GM18873 (cell line): ENCODE data around the gene ENTPD1.
"Not testable (repeated sequence)": the region's sequence is repeated elsewhere in the genome, so short reads cannot be mapped to it uniquely, and the experiment has no call there.

Experiments
- ATAC-seq: cut with Tn5 transposase; IDR thresholded peaks from one replicate; pipeline ENCODE4 v1.9.1; 2021; ENCODE audit warnings: mild to moderate bottlenecking, moderate library complexity, moderate number of reproducible peaks; ENCODE audit not compliant: unreplicated experiment, low FRiP score

Gene ENTPD1

DNA sequence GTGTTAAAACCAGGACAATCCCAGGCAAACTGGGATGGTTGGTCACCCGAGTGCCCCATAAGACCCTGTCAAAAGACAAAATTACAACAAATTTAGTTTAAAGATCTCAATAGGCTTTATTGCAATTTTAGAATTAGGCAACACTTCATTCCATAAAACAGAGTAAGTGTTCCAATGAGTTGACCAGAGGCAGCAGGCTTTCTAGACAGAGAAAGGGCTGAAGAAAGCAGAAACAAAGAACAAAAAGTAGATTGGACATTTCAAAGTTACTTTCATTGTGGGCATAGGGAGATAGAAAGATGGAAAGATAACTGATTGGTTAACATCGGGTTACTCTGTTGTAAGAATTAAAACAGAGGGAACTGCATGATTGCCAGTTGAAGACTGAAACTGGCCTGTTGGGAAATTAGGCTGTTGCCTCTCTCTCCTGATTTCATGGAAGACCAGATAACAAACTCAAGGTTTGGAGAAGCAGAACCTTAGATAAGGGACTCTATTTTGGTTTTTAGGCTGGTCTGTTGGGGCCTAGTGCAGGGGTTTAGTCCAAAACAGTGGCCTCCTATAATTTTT is 36.3 kb downstream of the ENTPD1 start:
- ATAC-seq: no peak

DNA sequence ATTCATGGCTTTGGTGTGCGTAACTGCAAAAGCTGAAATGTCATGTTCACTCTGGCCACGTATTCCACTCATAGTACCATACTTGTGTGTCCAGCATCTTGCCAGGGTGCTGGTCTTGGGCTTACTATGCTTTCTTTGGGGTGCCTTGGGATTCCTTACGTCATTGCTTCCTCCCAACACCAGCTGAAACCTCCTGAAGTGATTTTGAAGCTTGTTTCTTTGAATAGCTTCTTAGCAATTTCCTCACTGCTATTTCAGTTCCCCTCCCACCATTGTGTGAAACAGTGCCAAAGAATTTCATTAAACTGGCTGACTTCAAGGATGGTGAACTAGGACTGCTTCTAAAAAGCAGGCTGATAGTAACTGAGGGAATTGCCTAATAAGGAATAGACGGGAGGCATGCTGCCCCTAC is 36.9 kb downstream of the ENTPD1 start:
- no peak for ATAC-seq

DNA sequence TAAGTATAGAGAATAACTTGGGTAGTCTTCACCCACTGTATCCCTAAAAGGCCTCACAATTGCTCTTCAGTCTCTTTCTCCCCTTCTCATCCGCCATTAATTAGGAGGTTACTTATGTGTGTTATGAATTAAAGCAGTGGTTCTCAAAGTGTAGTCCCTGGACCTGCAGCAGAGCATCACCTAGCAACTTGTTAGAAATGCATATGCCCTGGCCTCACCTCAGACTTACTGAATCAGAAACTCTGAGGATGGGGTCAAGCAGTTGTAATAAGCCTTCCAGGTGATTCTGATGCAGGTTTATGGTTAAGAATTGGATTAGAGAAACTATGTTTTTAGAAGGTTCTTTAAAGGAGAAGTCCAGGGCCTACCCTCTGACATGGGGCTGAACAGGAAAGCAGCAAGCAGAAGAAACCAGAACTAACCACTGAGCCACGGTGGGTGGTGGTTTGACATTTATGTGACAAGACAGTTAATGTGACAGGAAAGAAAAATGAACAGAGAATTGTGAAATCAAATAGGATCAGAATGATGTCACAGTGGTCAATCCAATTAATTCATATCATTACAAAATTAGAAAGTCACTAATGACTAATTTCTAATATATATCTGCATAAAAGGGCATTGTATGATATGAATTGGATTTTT is 37.6 kb downstream of the ENTPD1 start:
- ATAC-seq: no peak

DNA sequence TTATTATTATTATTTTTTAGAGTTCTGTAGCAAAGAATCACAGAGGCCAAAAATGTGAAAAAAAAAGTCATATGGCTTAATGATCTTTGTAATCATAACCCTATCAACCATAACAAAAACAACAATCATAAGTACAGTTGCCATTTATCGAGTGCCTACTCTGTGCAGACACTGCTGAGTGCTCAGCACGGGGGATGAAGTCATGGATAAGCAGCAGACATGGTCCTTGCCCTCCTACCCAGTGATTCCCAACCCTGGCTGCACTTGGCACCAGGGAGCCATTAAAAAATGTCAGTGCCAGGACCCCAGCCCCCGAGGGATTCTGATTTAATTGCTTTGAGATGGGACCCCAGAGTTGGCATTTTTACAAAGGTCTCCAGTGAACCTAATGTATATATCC is 38.2 kb downstream of the ENTPD1 start:
- ATAC-seq: no peak

DNA sequence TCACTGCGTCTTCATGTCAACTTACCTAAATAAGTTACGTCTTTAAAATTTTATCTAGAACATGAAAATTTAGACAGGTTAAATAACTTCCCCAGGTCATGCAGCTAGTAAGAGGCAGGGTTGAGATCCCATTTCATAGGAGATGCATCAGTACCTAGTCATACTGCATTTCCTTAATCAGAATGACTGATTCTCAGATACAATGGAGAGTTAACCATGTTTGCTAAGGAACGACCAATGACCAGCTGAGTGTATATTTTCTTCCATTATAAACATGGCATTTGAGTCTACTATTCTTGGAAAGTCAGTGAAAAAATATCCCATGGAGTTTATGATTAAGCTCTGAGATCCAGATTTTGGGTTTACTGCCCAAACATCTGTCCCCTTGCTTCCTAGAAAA is 39.6 kb downstream of the ENTPD1 start:
- ATAC-seq: no peak

DNA sequence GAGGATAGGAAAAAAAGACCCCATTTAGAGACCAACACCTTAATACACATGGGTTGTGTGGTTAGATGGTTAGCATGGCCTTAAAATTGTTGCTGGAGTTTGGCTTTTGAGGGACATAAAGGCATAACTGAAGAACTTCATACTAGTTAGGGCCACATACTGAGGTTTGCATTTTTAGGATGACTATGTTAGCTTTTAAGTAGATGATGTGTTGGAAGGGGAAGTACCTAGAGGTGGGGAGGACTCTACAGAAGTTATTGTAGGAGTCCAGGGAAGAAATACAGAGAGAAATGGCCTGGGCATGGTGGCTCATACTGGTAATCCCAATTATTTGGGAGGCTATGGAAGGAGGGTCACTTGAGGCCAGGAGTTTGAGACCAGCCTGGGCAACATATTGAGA is 40.5 kb downstream of the ENTPD1 start:
- ATAC-seq: no peak

DNA sequence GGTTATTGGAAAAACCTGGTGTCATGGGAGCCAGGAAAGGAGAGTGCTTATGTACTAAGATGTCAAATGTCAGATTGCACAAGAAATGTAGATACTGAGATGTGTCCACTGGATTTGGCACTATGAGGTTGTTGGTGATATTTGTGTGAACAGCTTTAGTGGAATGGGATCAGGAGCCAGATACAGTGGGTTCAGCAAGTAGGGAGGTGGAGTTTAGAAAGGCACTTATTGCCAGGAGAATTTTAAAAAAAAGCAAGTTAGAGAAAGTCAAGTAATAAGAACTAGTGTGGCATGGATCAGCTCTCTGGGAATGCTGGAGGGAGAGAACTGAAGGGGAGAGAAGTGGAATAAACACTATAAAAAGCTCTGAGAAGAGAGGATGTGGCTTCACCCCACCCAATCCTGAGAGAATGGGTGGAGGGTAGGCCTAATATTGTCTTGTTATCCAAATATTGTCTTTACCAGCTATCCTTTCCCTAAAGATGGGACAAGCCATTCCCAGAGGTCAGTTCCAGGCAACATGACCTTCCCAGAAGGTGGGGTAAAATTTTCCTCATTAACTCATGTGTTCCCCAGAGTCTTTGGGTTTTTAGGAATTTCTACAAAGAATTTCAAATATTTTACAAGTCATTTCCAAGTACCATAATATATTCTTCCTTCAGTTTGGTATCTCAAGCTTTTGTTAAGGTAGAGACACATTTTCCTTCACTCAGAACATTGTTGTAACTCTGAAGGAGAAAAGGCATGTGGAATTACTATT is 42.3 kb downstream of the ENTPD1 start:
- ATAC-seq: no peak

DNA sequence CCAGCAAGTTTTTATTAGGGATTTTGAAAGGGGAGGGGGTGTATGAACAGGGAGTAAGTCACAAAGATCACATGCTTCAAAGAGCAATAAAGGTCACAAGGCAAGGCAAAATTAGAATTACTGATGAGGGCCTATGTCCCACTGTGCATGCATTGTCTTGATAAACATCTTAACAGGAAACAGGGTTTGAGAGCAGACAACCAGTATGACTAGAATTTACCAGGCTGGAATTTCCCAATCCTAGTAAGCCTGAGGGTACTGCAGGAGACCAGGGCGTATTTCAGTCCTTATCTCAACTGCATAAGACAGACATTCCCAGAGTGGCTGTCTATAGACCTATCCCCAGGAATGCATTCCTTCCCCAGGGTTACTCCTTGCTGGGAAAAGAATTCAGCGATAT is 44.3 kb downstream of the ENTPD1 start:
- not testable (repeated sequence) for ATAC-seq

DNA sequence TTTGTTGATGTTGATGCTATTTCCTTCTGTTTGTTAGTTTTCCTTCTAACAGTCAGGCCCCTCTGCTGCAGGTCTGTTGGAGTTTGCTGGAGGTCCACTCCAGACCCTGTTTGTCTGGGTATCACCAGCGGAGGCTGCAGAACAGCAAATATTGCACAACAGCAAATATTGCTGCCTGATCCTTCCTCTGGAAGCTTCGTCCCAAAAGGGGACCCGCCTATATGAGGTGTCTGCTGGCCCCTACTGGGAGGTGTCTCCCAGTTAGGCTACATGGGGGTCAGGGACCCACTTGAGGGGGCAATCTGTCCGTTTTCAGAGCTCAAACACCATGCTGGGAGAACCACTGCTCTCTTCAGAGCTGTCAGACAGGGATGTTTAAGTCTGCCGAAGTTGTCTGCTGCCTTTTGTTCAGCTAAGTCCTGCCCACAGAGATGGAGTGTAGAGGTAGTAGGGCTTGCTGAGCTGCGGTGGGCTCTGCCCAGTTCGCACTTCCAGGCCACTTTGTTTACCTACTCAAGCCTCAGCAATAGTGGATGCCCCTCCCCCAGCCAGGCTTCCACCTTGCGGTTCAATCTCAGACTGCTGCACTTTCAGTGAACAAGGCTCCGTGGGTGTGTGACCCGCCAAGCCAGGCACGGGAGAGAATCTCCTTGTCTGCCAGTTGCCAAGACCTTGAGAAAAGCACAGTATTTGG is 50.9 kb downstream of the ENTPD1 start:
- ATAC-seq: not testable (repeated sequence)

DNA sequence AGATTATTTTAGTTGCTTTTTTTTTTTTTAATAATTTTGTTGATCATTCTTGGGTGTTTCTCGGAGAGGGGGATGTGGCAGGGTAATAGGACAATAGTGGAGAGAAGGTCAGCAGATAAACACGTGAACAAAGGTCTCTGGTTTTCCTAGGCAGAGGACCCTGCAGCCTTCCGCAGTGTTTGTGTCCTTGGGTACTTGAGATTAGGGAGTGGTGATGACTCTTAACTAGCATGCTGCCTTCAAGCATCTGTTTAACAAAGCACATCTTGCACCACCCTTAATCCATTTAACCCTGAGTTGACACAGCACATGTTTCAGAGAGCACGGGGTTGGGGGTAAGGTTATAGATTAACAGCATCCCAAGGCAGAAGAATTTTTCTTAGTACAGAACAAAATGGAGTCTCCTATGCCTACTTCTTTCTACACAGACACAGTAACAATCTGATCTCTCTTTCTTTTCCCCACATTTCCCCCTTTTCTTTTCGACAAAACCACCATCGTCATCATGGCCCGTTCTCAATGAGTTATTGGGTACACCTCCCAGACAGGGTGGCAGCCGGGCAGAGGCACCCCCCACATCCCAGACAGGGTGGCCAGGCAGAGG is 52.8 kb downstream of the ENTPD1 start:
- not testable (repeated sequence) for ATAC-seq

DNA sequence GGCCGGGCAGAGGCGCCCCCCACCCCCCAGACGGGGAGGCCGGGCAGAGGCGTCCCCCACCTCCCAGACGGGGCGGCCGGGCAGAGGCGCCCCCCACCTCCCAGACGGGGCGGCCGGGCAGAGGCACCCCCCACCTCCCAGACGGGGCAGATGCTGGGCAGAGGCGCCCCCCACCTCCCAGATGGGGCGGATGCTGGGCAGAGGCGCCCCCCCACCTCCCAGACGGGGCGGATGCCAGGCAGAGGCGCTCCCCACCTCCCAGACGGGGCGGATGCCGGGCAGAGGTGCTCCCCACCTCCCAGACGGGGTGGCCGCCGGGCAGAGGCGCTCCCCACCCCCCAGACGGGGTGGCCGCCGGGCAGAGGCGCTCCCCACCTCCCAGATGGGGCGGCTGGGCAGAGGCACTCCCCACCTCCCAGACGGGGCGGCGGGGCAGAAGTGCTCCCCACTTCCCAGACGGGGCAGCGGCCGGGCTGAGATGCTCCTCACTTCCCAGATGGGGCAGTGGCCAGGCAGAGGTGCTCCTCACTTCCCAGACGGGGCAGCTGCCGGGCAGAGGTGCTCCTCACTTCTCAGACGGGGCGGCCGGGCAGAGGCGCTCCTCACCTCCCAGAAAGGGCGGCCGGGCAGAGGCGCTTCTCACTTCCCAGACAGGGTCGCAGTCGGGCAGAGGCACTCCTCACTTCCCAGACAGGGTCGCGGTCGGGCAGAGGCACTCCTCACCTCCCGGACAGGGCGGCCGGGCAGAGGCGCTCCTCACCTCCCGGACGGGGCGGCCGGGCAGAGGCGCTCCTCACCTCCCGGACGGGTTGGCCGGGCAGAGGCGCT is 53.6 kb downstream of the ENTPD1 start:
- no peak for ATAC-seq

DNA sequence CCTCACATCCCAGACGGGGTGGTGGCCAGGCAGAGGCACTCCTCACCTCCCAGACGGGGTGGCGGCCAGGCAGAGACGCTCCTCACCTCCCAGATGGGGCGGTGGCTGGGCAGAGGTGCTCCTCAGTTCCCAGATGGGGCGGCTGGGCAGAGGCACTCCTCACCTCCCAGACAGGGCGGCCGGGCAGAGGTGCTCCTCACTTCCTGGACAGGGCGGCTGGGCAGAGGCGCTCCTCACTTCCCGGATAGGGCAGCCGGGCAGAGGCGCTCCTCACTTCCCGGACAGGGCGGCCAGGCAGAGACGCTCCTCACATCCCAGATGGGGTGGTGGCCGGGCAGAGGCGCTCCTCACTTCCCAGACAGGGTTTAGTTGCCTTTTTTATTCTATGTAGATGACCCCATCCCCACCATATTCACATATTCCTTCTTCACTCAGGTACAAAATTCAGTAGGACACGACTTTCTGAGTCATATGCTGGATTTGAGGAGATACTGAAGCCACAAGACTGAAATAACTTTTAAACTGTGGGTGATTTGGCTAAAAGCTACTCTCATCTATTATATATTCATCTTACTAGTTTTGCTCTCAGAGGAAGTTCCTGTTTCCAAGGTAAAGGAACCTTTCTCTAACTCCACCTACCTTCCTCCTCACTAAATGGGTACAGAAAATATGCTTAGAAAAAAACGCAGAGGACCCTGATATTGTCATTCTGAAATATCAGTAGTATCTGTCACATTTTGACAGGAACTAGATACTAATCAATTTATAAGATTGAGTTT is 54.4 kb downstream of the ENTPD1 start:
- no peak for ATAC-seq

DNA sequence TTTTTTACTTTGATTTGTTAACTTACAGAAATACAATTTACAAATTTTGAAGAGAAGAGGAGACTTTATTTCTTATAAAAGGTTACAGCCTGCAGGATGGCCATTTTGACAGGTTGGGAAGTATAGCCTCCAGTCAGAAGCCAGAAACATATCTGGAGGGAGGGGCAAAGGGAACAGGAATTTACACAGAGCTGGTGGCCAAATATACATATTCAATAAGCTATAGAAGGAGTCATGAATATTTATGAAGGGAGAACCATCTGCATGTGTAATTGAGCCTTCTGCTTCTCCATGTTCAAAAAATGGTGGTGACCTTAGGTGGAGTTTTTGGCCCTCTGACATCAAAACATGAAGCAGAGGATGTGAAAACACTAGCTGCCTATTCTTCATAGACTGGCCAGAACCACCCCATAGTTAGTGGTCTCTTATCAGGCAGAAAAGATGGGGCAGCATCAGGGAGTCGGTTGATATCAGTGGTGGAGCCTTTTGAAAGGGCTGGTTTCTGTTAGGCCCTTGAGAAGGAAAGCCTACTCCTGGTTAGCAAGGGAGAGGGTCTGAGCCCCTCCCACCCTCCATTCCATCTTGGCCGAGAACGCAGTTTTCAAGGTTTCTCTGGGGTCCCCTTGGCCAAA is 57.2 kb downstream of the ENTPD1 start:
- ATAC-seq: no peak

DNA sequence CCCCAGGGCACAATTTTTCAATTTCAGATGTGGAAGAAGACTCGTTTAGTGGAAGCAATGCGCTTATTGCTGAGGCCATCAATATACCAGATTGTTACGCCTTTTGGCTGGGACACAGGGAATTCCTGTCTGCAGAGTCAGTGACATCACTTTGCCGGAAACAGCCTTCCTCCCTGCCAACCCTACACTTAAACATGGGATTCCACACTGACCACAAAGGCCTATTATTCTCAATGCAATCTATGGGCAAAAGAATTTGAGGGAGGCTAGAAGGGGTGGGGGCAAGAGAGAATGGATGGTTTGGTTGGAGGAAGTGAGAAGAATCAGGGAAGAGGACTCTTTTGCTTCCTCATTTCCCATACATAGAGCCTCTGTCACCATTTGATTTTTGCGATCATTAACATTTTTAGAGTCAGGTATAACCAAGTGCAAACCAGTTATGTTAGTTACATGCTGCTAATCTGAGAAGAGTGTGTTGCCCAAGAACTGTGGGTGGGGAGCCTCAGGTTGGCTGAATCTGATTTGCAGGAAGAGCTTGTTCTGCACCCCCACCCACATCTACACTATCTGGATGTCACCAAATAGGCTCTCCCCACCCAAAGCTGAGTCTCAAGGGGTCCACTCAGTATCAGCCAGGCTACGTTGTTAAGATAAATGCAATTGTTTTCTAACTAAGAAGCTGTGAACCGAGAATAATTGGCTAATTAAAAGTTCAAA is 58.2 kb downstream of the ENTPD1 start:
- no peak for ATAC-seq

DNA sequence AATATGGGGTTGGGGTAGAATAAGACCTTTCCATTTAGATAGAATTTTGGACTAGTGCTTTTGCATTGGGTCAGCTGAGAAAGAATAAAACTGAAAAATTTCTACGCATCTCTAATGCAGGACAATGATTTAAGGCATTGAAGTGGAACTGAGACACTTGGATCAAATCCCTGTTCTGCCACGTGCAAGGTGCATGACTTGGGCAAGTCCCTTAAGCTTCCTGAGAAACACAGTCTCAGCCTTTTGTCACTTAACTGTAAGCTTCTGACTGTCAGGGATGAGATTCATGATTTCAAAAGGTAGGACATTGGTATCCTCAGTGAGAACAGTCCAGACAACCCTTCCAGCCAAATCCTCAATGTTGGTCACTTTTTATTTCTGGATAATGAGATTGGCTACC is 59.2 kb downstream of the ENTPD1 start:
- no peak for ATAC-seq

DNA sequence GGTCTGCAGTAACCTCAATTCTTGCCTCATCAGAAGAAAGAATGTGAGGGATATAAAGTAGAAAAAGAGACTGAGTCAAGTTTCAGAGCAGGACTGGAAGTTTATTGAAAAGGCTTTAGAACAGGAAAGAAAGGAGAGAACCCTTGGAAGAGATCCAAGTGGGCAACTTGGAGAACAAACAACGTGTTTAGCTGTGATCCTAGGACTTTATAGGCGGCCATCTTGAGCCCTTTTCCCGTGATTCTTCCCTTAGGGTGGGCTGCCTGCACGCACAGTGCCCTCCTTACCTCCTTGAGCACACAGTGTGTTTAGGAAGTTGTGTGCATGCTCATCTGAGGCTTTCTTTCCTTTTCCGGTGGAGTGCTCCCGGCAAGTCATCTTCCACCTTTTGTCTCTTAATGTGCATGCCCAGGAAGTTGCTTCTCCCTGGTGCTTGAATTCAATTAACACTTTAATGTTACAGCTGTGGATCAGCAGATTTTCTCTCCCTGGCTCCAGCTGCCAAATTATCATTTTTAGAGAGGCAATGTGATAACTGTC is 59.8 kb downstream of the ENTPD1 start:
- no peak for ATAC-seq

DNA sequence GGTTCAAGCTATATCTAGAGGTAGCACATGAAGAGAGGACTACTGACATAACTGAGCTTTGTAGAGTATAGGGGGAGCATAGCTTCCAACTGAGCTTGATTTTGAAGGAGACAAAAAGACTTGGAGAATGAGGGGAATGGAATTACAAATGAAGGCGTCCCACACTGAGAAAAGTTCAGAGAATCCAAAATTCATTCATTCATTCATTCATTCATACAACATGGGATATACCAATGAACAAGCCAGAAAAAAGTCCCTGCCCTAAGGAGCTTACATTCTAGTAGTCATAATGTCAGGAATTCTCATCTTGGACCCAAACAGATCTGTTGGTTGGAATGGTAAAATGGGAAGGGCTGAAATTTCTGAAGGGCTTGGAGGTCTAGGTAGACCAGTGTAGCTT is 62.0 kb downstream of the ENTPD1 start:
- ATAC-seq: no peak

DNA sequence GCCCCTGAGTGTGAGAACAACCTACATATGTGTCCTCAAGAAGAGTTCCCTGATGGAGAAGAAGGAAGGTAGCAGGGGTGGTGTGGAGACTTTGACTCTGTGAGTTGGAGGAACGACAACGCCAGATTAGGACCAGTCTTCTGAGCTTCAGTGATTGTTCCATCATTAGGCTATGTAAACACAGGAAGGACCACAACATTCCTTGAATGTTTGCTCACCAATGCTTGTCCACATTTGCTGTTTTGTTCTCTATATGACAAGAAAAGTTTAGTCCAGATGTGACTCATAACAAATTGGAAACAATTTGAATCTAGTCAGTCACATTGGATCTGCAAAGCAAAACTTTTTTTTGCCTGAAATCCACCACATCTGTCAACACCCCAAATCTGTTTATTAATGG is 62.7 kb downstream of the ENTPD1 start:
- no peak for ATAC-seq
